DND-41 (cell line): Measurements from ENCODE around the gene LMO7.

Experiments used
- ATAC-seq: fragments of 200-7000 bp; cut with Tn5 transposase; 3 replicates; pipeline ENCODE4 v1.9.1; 2021; ENCODE audit warnings: low read depth; ENCODE audit not compliant: insufficient read depth
- DNase-seq: peaks from one replicate; pipeline ENCODE4 v3.0.0-alpha.2; 2020
- H2AFZ ChIP-seq: 2 replicates; pipeline ENCODE4 v1.6.0; 2012; ENCODE audit warnings: low read depth, low read length
- H3K27ac ChIP-seq: 2 replicates; pipeline ENCODE4 v1.5.1; 2012; ENCODE audit warnings: low read length, inconsistent platforms
- H3K27me3 ChIP-seq: fragments of 200-600 bp; sonication (generic); 2 replicates; pipeline ENCODE4 v1.6.0; 2012; ENCODE audit warnings: low read length, mild to moderate bottlenecking, inconsistent platforms; ENCODE audit not compliant: insufficient read depth, poor library complexity
- H3K36me3 ChIP-seq: 2 replicates; pipeline ENCODE4 v1.5.1; 2012; ENCODE audit warnings: low read length, inconsistent platforms; ENCODE audit not compliant: insufficient read depth
- H3K4me1 ChIP-seq: 2 replicates; pipeline ENCODE4 v1.5.1; 2012; ENCODE audit warnings: mild to moderate bottlenecking, low read length; ENCODE audit not compliant: insufficient read depth
- H3K4me2 ChIP-seq: 2 replicates; pipeline ENCODE4 v1.6.0; 2012; ENCODE audit warnings: mild to moderate bottlenecking, moderate library complexity, low read length, inconsistent platforms; ENCODE audit not compliant: insufficient read depth
- H3K4me3 ChIP-seq, 2 experiments: fragments of 200-600 bp in 1 of 2; shearing (Covaris generic) in 1 of 2; 2 replicates each; pipeline ENCODE4 v1.5.1; 2012 to 2016; ENCODE audit warnings: inconsistent platforms in 2 of 2, low read length in 2 of 2, mild to moderate bottlenecking in 2 of 2, low read depth in 1 of 2, moderate library complexity in 1 of 2
- H3K79me2 ChIP-seq: 2 replicates; pipeline ENCODE4 v1.6.0; 2012; ENCODE audit warnings: low read length, inconsistent platforms; ENCODE audit not compliant: insufficient read depth
- H3K9ac ChIP-seq: 2 replicates; pipeline ENCODE4 v1.6.0; 2012; ENCODE audit warnings: low read depth, mild to moderate bottlenecking, inconsistent platforms, low read length, moderate library complexity
- H3K9me3 ChIP-seq: 2 replicates; pipeline ENCODE4 v1.5.1; 2012; ENCODE audit warnings: low read length, moderate library complexity, mild to moderate bottlenecking, inconsistent platforms; ENCODE audit not compliant: insufficient read depth, severe bottlenecking
- H4K20me1 ChIP-seq: 2 replicates; pipeline ENCODE4 v1.6.0; 2012; ENCODE audit warnings: low read length; ENCODE audit not compliant: insufficient read depth
- EZH2 ChIP-seq: IDR thresholded peaks from 3 replicates; pipeline ENCODE4 v1.6.1; 2012; ENCODE audit warnings: borderline replicate concordance, low read depth, mild to moderate bottlenecking, moderate library complexity, low read length, inconsistent platforms; ENCODE audit not compliant: severe bottlenecking
- TF ChIP-seq, protein P1 (sequence below): IDR thresholded peaks from 2 replicates; pipeline ENCODE4 v1.5.1; 2012; ENCODE audit warnings: borderline replicate concordance, low read length, moderate library complexity, mild to moderate bottlenecking; ENCODE audit not compliant: poor library complexity, severe bottlenecking; ENCODE audit errors: extremely low read depth

Gene LMO7

DNA sequence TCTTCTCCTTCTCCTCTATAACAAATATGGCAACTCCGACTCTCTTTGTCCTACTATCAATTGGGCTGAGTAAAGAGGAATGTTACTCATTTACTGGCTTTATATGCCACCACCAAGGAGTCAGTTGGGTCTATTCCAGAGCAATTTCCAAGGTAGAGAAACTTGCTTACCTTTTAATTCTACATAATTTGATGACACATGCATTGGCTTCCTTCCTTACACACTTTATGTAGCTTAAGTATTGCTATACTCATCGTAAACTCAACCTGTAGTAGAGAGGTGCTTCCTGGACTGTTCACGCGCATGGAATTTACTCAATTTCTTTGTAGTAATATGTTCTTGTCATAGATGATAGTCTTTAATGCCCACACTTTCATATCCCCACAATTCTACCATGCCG, 160.7 kb downstream of the LMO7 start:
- H3K27ac ChIP-seq, result no peak overlapping the region
- no peaks in the 10 kb centered on the region for H4K20me1 ChIP-seq
- no peak overlapping the region for H3K4me2 ChIP-seq
- H3K4me3 ChIP-seq, result no peak overlapping the region
- no peaks in the 10 kb centered on the region for H3K4me1 ChIP-seq
- no peaks in the 10 kb centered on the region for H3K9me3 ChIP-seq
- ATAC-seq (no peak), DNase-seq (no peak)
- no peak overlapping the region for H2AFZ ChIP-seq
- no peak overlapping the region for H3K9ac ChIP-seq
- no peaks in the 10 kb centered on the region for H3K36me3 ChIP-seq
- TF ChIP-seq EZH2, result no peak
- TF ChIP-seq, protein P1, sequence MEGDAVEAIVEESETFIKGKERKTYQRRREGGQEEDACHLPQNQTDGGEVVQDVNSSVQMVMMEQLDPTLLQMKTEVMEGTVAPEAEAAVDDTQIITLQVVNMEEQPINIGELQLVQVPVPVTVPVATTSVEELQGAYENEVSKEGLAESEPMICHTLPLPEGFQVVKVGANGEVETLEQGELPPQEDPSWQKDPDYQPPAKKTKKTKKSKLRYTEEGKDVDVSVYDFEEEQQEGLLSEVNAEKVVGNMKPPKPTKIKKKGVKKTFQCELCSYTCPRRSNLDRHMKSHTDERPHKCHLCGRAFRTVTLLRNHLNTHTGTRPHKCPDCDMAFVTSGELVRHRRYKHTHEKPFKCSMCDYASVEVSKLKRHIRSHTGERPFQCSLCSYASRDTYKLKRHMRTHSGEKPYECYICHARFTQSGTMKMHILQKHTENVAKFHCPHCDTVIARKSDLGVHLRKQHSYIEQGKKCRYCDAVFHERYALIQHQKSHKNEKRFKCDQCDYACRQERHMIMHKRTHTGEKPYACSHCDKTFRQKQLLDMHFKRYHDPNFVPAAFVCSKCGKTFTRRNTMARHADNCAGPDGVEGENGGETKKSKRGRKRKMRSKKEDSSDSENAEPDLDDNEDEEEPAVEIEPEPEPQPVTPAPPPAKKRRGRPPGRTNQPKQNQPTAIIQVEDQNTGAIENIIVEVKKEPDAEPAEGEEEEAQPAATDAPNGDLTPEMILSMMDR, result no peak
- no peaks in the 10 kb centered on the region for H3K27me3 ChIP-seq
- H3K79me2 ChIP-seq, result no peaks in the 10 kb centered on the region

DNA sequence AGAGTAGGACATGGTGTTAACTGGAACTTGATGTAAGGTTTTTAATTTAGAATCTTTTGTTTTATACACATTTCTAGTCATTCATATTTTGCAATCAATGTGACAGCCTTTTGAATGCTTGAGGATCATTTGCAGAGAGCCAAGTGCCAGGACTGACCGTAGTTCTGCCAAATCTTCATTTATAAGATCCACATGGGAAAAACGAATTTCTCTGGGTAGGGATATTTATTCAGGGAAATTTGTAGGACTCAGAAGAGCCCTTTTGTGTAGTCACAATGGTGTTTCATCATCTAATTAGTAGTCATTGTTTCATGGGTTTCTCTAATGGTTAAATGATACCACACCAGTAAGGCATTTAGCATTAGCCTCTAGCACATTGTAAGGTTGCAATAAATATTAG, 161.1 kb downstream of the LMO7 start:
- Histone ChIP-seq H3K27ac (no peak overlapping the region), H3K79me2 (no peaks in the 10 kb centered on the region), H4K20me1 (no peaks in the 10 kb centered on the region), H3K4me2 (no peak overlapping the region), H3K36me3 (no peaks in the 10 kb centered on the region), H3K9ac (no peak overlapping the region), H3K4me3 (no peak overlapping the region), H2AFZ (no peak overlapping the region), H3K4me1 (no peaks in the 10 kb centered on the region), H3K27me3 (no peaks in the 10 kb centered on the region), H3K9me3 (no peaks in the 10 kb centered on the region)
- DNase-seq (no peak), ATAC-seq (no peak)
- TF ChIP-seq, protein P1, result no peak
- no peak for TF ChIP-seq EZH2

DNA sequence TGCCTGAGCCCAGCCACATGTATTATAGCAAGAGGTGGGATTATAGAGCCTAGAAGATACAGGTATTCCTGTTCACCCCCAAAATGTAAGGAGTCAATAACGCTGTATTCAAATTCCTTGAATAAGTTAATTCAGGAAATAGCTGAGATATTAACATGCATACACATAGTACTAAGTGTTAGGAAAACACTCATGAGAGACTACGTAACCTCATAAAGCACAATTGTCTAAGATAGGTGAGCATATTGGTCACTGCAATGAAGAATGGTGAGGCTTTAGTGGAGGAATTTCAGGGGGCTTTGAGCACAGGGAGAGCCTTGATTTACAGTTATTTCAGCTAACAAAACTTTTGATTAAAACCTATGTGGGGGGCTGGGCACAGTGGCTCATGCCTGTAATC, 161.6 kb downstream of the LMO7 start:
- no peak for TF ChIP-seq EZH2
- TF ChIP-seq, protein P1, result no peak
- Histone ChIP-seq H3K4me3 (no peak overlapping the region), H3K9ac (no peak overlapping the region), H3K4me1 (peaks cover 2% of the 10 kb centered on the region; the same call in 1 of the 2 replicates), H3K36me3 (no peaks in the 10 kb centered on the region), H2AFZ (no peak overlapping the region), H3K9me3 (no peaks in the 10 kb centered on the region), H4K20me1 (no peaks in the 10 kb centered on the region), H3K27me3 (no peaks in the 10 kb centered on the region), H3K4me2 (no peak overlapping the region), H3K27ac (no peak overlapping the region), H3K79me2 (no peaks in the 10 kb centered on the region)
- DNase-seq, result no peak
- ATAC-seq, result no peak
